H1 (cell line): ENCODE measurements around the gene MANSC1. TPM values are rescaled to one million over a fixed set of nuclear protein-coding genes. Genes with fewer than 3 reads are reported as not detected.
A peak's percentile ranks its signal among the peaks of the same experiment; 100 is the strongest.

Source experiments
- ASH2L ChIP-seq: fragments of 200-600, 300-600 bp; sonication (generic); IDR thresholded peaks from one replicate; pipeline ENCODE4 v1.7.1; 2017; ENCODE audit warnings: low read length
- BACH1 ChIP-seq: IDR thresholded peaks from 2 replicates; pipeline ENCODE4 v1.6.1; 2012; ENCODE audit warnings: low read length, improper control_type of control experiment
- CTBP2 ChIP-seq: IDR thresholded peaks from 2 replicates; pipeline ENCODE4 v1.7.0; 2011; ENCODE audit warnings: borderline replicate concordance, mild to moderate bottlenecking, moderate library complexity, mixed read lengths, low read length; ENCODE audit not compliant: insufficient read depth, insufficient read length
- E2F6 ChIP-seq: IDR thresholded peaks from 2 replicates; pipeline ENCODE4 v1.6.1; 2012; ENCODE audit warnings: inconsistent platforms
- EZH2 ChIP-seq: fragments of 200-600 bp; sonication (generic); IDR thresholded peaks from 2 replicates; pipeline ENCODE4 v1.7.1; 2012; ENCODE audit warnings: low read depth, mild to moderate bottlenecking, moderate library complexity, low read length, inconsistent platforms; ENCODE audit not compliant: severe bottlenecking
- GABPA ChIP-seq: IDR thresholded peaks from 2 replicates; pipeline ENCODE4 v1.6.1; 2011; ENCODE audit warnings: mild to moderate bottlenecking, low read length, moderate library complexity, borderline replicate concordance; ENCODE audit not compliant: insufficient read depth
- JUND ChIP-seq: IDR thresholded peaks from 2 replicates; pipeline ENCODE4 v1.6.1; 2011; ENCODE audit warnings: mild to moderate bottlenecking, improper control_type of control experiment, low read length
- KDM4A ChIP-seq: IDR thresholded peaks from one replicate; pipeline ENCODE4 v1.7.1; 2012; ENCODE audit warnings: low read depth, mild to moderate bottlenecking, moderate library complexity, low read length, inconsistent platforms; ENCODE audit not compliant: severe bottlenecking
- PHF8 ChIP-seq: fragments of 200-600 bp; sonication (generic); conservative IDR thresholded peaks from 2 replicates; pipeline ENCODE4 v1.7.1; 2012; ENCODE audit warnings: low read depth, mild to moderate bottlenecking, inconsistent platforms, low read length, moderate library complexity
- POLR2A ChIP-seq, 2 experiments: IDR thresholded peaks; 1 replicate in 1 of 2; 2 replicates in 1 of 2; pipeline ENCODE4 v1.6.1; 2011; ENCODE audit warnings: low read depth in 2 of 2, low read length in 2 of 2, mild to moderate bottlenecking in 2 of 2; ENCODE audit errors: control extremely low read depth in 1 of 2
- RBBP5 ChIP-seq: IDR thresholded peaks from 2 replicates; pipeline ENCODE4 v1.7.1; 2012; ENCODE audit warnings: low read depth, mild to moderate bottlenecking, inconsistent platforms, low read length, moderate library complexity, borderline replicate concordance
- RNF2 ChIP-seq: fragments of 200-900, 300-1000 bp; sonication (generic); IDR thresholded peaks from 2 replicates; pipeline ENCODE4 v1.7.1; 2016; ENCODE audit warnings: borderline replicate concordance, low read depth, mild to moderate bottlenecking, antibody characterized with exemption, low read length; ENCODE audit not compliant: poor library complexity, severe bottlenecking; ENCODE audit errors: missing control alignments
- SIN3A ChIP-seq, 2 experiments: IDR thresholded peaks in 1 of 2; conservative IDR thresholded peaks in 1 of 2; 2 replicates each; pipeline ENCODE4 v1.6.1; 2011 to 2012; ENCODE audit warnings: low read length in 2 of 2, improper control_type of control experiment in 1 of 2, low read depth in 1 of 2, mild to moderate bottlenecking in 1 of 2
- SRF ChIP-seq: IDR thresholded peaks from 2 replicates; pipeline ENCODE4 v1.6.1; 2011; ENCODE audit warnings: mild to moderate bottlenecking, low read depth, low read length, moderate library complexity
- TCF12 ChIP-seq: IDR thresholded peaks from 2 replicates; pipeline ENCODE4 v1.6.1; 2011; ENCODE audit warnings: low read depth, mild to moderate bottlenecking, low read length
- USF2 ChIP-seq: IDR thresholded peaks from 2 replicates; pipeline ENCODE4 v1.6.1; 2011; ENCODE audit warnings: low read length, improper control_type of control experiment
- ZNF274 ChIP-seq: IDR thresholded peaks from 2 replicates; pipeline ENCODE4 v1.7.0; 2012; ENCODE audit warnings: low read length, borderline replicate concordance; ENCODE audit errors: extremely low read depth
- polyA plus RNA-seq, 7 experiments: library from polyadenylated mRNA; depleted of rRNA in 3 of 7; stranded (reverse) in 5 of 7; unstranded in 2 of 7; fragments of >200 nt in 5 of 7; fragments of 200-250 nt in 2 of 7; gene quantifications; 1 replicate in 5 of 7; 2 replicates in 1 of 7; 4 replicates in 1 of 7; pipeline versions ENCODE4 v1.2.1 to v1.2.3, GENCODE V29; 2011 to 2013; ENCODE audit warnings: missing spikeins in 2 of 7, mixed read lengths in 2 of 7
- total RNA-seq: library from RNA; stranded (reverse); fragmentation: NEBNext Ultra II Directional; extraction: Animal tissue kit (Norgen Biotek cat#: 25700); gene quantifications from 2 replicates; pipeline ENCODE4 v1.2.1, GENCODE V29; 2021
- TF ChIP-seq, protein P1 (sequence below): IDR thresholded peaks from 2 replicates; pipeline ENCODE4 v1.6.1; 2011; ENCODE audit warnings: low read depth, mild to moderate bottlenecking, low read length; ENCODE audit not compliant: insufficient read depth

MANSC1 gene
- total and polyA plus RNA-seq, 2 of the 8 experiments (the other 6 are each of a cell fraction or from before 2014, with no cell fraction given), result 2.0 to 8.9 TPM

GRCh38 chr12:12349711-12350665, at the start of gene MANSC1 (continued):
- TF ChIP-seq EZH2 (peak; percentile 38), PHF8 (peak; percentile 61), ASH2L (peak; percentile 98), BACH1 (no peak), SIN3A (conservative IDR thresholded peaks at IDR 0.05 in 1 of 2, IDR thresholded peaks at IDR 0.05 in 1 of 2; ENCODE audit: low read depth in 1 of 2, low read length in 2 of 2) (peak in 1 of 2 experiments; percentile 15; a peak in 1 of 4 replicates), KDM4A (peak; percentile 94), GABPA (peak; percentile 50; the same call in 1 of the 2 replicates), SRF (peak; percentile 58; the same call in 1 of the 2 replicates), USF2 (0 out of 2 replicates have a peak, but pooled peaks have one; percentile 11), ZNF274 (no peak), POLR2A (IDR thresholded peaks at IDR 0.05; ENCODE audit: control extremely low read depth in 1 of 2, low read depth in 2 of 2, low read length in 2 of 2) (peak in 1 of 2 experiments; percentile 71; a peak in 2 of 3 replicates), RBBP5 (peak; percentile 95), CTBP2 (no peak), TCF12 (0 out of 2 replicates have a peak, but pooled peaks have one; percentile 8), RNF2 (peak; percentile 39), JUND (no peak), E2F6 (peak; percentile 93; the same call in 1 of the 2 replicates)
- TF ChIP-seq, protein P1, sequence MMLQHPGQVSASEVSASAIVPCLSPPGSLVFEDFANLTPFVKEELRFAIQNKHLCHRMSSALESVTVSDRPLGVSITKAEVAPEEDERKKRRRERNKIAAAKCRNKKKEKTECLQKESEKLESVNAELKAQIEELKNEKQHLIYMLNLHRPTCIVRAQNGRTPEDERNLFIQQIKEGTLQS, result no peak
